Hepatocyte (in vitro differentiated cells): ENCODE data around the gene EML4. TPM values are rescaled to one million over a fixed set of nuclear protein-coding genes. Genes with fewer than 3 reads are reported as not detected.

Experiments
- DNase-seq: peaks from one replicate; pipeline ENCODE4 v3.0.0-alpha.2; 2016; ENCODE audit warnings: low spot score
- H2AFZ ChIP-seq: fragments of 200-600 bp; sonication (generic); 2 replicates; pipeline ENCODE4 v1.6.0; 2016; ENCODE audit warnings: antibody characterized with exemption, mild to moderate bottlenecking
- H3K27ac ChIP-seq: fragments of 200-600 bp; sonication (generic); 2 replicates; pipeline ENCODE4 v1.5.1; 2016; ENCODE audit warnings: mild to moderate bottlenecking
- H3K27me3 ChIP-seq: fragments of 200-600 bp; sonication (generic); 2 replicates; pipeline ENCODE4 v1.6.1; 2016
- H3K36me3 ChIP-seq: fragments of 200-600 bp; sonication (generic); replicated peaks from 2 replicates; pipeline ENCODE4 v1.5.1; 2016; ENCODE audit warnings: low read depth; ENCODE audit not compliant: insufficient read depth
- H3K4me1 ChIP-seq: fragments of 200-600 bp; sonication (generic); 2 replicates; pipeline ENCODE4 v1.5.1; 2016; ENCODE audit warnings: mild to moderate bottlenecking, moderate library complexity; ENCODE audit not compliant: insufficient read depth
- H3K4me2 ChIP-seq: fragments of 200-600 bp; sonication (generic); 2 replicates; pipeline ENCODE4 v1.6.0; 2016
- H3K4me3 ChIP-seq: fragments of 200-600 bp; sonication (generic); 2 replicates; pipeline ENCODE4 v1.5.1; 2016; ENCODE audit warnings: mild to moderate bottlenecking
- H3K79me2 ChIP-seq: fragments of 200-600 bp; sonication (generic); 2 replicates; pipeline ENCODE4 v1.6.0; 2017; ENCODE audit warnings: mild to moderate bottlenecking
- H3K9me2 ChIP-seq: fragments of 200-600 bp; sonication (generic); replicated peaks from 2 replicates; pipeline ENCODE4 v1.6.0; 2017; ENCODE audit warnings: mild to moderate bottlenecking; ENCODE audit not compliant: insufficient read depth
- H3K9me3 ChIP-seq: fragments of 200-600 bp; sonication (generic); 2 replicates; pipeline ENCODE4 v1.5.1; 2016; ENCODE audit warnings: low read depth, mild to moderate bottlenecking
- H4K20me1 ChIP-seq: fragments of 200-600 bp; sonication (generic); 2 replicates; pipeline ENCODE4 v1.6.0; 2016; ENCODE audit warnings: mild to moderate bottlenecking; ENCODE audit not compliant: insufficient read depth, poor library complexity, severe bottlenecking
- EZH2 ChIP-seq: fragments of 200-600 bp; sonication (generic); IDR thresholded peaks from 2 replicates; pipeline ENCODE4 v1.6.1; 2016; ENCODE audit warnings: antibody characterized with exemption, mild to moderate bottlenecking, borderline replicate concordance
- EZH2phosphoT487 ChIP-seq: fragments of 200-600 bp; sonication (generic); IDR thresholded peaks from one replicate; pipeline ENCODE4 v1.6.1; 2018; ENCODE audit warnings: antibody characterized with exemption, mild to moderate bottlenecking, low read depth, moderate library complexity; ENCODE audit not compliant: unreplicated experiment, severe bottlenecking
- WGBS: methylation state at CpG from one replicate; pipeline ENCODE4 v1.1.6; 2016; ENCODE audit warnings: low lambda C conversion rate; ENCODE audit errors: missing lambda C conversion rate; 5-methylcytosine and 5-hydroxymethylcytosine counted together
- polyA plus RNA-seq: library from polyadenylated mRNA; unstranded; fragments of >200 nt; fragmentation: Nextera tagmentation; extraction: Ambion mirVana; gene quantifications from 2 replicates; pipeline ENCODE4 v1.2.1, GENCODE V29; 2016
- total RNA-seq: library from RNA; depleted of rRNA; stranded (reverse); fragments of >200 nt; gene quantifications from 2 replicates; pipeline ENCODE4 v1.2.3, GENCODE V29; 2014
- TF ChIP-seq, protein P1 (sequence below): fragments of 200-600 bp; sonication (generic); IDR thresholded peaks from 2 replicates; pipeline ENCODE4 v1.5.1; 2016; ENCODE audit warnings: antibody characterized with exemption, mild to moderate bottlenecking; ENCODE audit not compliant: poor library complexity

Gene EML4
- total and polyA plus RNA-seq, 2 experiments from 2014 or later = 49.9 to 86.8 TPM

DNA sequence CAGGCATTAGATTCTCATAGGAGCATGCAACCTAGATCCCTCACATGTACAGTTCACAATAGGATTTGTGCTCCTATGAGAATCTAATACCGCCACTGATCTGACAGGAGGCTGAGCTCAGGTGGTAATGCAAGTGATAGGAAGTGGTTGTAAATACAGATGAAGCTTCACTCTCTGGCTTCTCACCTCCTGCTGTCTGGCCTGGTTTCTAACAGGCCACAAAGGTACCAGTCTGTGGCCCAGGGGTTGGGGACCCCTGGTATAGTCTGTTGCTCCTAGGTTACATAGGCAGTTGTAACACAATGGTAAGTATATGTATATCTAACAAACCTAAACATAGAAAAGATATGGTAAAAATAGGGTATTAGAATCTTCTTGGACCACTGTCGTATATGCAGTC lies 81.8 kb downstream of the EML4 start:
- H3K4me2 ChIP-seq = no peak overlapping the region
- H3K27ac ChIP-seq = no peak overlapping the region

DNA sequence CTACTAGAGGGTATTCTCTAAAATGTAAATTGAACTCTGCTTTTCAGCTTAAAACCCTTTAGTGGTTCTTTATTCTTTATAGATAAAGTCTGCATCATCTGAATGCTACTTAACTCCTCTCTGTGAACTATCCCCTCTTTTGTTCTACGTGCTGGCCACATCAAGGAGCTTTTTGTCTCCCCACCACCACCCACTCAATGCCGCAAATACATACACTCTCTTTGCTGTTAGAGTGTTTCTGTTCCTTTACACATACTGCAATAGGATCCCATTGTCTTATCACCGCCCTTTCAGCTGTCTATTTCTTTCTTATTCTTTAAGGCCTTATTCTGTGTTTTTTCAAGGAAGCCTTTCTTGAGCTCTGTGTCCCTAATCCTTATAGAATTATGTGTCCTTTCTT lies 83.3 kb downstream of the EML4 start:
- WGBS = 91% methylated on average over 3 of the region's 3 CpGs

More for the DNA sequence above, 81.8 kb downstream of the EML4 start:
- Histone ChIP-seq H3K9me2 (no peaks in the 10 kb centered on the region), H3K4me1 (no peaks in the 10 kb centered on the region), H3K79me2 (peaks cover 60% of the 10 kb centered on the region), H3K4me3 (no peak overlapping the region), H3K27me3 (no peaks in the 10 kb centered on the region), H4K20me1 (no peaks in the 10 kb centered on the region), H2AFZ (no peak overlapping the region), H3K9me3 (no peaks in the 10 kb centered on the region), H3K36me3 (no peaks in the 10 kb centered on the region)
- DNase-seq = no peak
- 98% methylated on average over 2 of the region's 2 CpGs for WGBS
- TF ChIP-seq EZH2 (no peak), EZH2phosphoT487 (no peak)
- TF ChIP-seq, protein P1, sequence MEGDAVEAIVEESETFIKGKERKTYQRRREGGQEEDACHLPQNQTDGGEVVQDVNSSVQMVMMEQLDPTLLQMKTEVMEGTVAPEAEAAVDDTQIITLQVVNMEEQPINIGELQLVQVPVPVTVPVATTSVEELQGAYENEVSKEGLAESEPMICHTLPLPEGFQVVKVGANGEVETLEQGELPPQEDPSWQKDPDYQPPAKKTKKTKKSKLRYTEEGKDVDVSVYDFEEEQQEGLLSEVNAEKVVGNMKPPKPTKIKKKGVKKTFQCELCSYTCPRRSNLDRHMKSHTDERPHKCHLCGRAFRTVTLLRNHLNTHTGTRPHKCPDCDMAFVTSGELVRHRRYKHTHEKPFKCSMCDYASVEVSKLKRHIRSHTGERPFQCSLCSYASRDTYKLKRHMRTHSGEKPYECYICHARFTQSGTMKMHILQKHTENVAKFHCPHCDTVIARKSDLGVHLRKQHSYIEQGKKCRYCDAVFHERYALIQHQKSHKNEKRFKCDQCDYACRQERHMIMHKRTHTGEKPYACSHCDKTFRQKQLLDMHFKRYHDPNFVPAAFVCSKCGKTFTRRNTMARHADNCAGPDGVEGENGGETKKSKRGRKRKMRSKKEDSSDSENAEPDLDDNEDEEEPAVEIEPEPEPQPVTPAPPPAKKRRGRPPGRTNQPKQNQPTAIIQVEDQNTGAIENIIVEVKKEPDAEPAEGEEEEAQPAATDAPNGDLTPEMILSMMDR = no peak

DNA sequence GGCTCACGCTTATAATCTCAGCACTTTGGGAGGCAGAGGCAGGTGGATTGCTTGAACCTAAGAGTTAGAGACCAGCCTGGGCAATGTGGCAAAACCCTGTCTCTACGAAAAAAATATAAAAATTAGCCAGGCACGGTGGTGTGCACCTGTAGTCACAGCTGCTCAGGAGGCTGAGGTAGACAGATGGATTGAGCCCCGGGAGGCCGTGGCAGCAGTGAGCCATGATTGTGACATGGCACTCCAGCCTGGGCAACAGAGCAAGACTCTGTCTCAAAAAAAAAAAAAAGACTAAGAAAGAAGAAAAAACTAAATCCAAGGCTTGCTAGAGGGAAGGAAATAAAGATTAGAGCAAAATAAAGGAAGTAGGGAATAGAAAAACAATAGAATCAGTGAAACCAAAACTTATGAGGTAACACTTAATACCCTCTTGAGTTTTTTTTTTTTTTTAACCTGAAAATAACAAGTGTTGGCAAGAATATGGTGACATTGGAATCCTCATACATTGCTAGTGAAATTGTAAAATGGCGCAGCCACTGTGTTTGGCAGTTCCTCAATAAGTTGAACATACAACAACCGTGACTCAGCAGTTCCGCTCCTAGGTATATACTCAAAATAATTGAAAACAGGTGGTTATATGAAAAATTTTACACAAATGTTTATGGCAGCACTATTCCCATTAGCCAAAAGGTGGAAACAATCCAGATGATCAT lies 85.2 kb downstream of the EML4 start:
- TF ChIP-seq, protein P1 = no peak
- TF ChIP-seq EZH2 (no peak), EZH2phosphoT487 (no peak)
- 92% methylated on average over 8 of the region's 8 CpGs for WGBS
- DNase-seq = no peak
- H3K9me3 ChIP-seq = no peaks in the 10 kb centered on the region
- no peaks in the 10 kb centered on the region for H3K27me3 ChIP-seq
- H3K4me1 ChIP-seq = no peaks in the 10 kb centered on the region
- no peak overlapping the region for H3K4me3 ChIP-seq
- H4K20me1 ChIP-seq = no peaks in the 10 kb centered on the region
- H3K36me3 ChIP-seq = no peaks in the 10 kb centered on the region
- H3K79me2 ChIP-seq = peaks cover 46% of the 10 kb centered on the region
- no peak overlapping the region for H3K4me2 ChIP-seq
- H3K27ac ChIP-seq = no peak overlapping the region
- no peaks in the 10 kb centered on the region for H3K9me2 ChIP-seq
- no peak overlapping the region for H2AFZ ChIP-seq

More for the DNA sequence above, 83.3 kb downstream of the EML4 start:
- peaks cover 47% of the 10 kb centered on the region for H3K79me2 ChIP-seq
- no peak overlapping the region for H2AFZ ChIP-seq
- TF ChIP-seq EZH2phosphoT487 = no peak
- TF ChIP-seq, protein P1 = no peak
- no peak for TF ChIP-seq EZH2
- H3K9me2 ChIP-seq = no peaks in the 10 kb centered on the region
- no peak overlapping the region for H3K4me3 ChIP-seq
- no peaks in the 10 kb centered on the region for H3K36me3 ChIP-seq
- H3K27ac ChIP-seq = no peak overlapping the region
- H3K9me3 ChIP-seq = no peaks in the 10 kb centered on the region
- H4K20me1 ChIP-seq = no peaks in the 10 kb centered on the region
- no peak overlapping the region for H3K4me2 ChIP-seq
- H3K4me1 ChIP-seq = no peaks in the 10 kb centered on the region
- no peak for DNase-seq
- H3K27me3 ChIP-seq = no peaks in the 10 kb centered on the region
